Osteocyte (in vitro differentiated cells): ENCODE measurements around the gene PDE4B. TPM values are rescaled to one million over a fixed set of nuclear protein-coding genes. Genes with fewer than 3 reads are reported as not detected.

Source experiments
- DNase-seq: peaks from one replicate; pipeline ENCODE4 v3.0.0; 2021; ENCODE audit warnings: mixed read lengths; ENCODE audit not compliant: unreplicated experiment; ENCODE audit errors: extremely low spot score
- H3K27ac Mint-ChIP-seq: one replicate; pipeline ENCODE4 v1.8.0; 2021; ENCODE audit warnings: mild to moderate bottlenecking, mixed read lengths; ENCODE audit not compliant: unreplicated experiment
- H3K27me3 Mint-ChIP-seq: one replicate; pipeline ENCODE4 v1.8.0; 2021; ENCODE audit warnings: mixed read lengths; ENCODE audit not compliant: unreplicated experiment
- H3K36me3 Mint-ChIP-seq: one replicate; pipeline ENCODE4 v1.8.0; 2021; ENCODE audit warnings: mixed read lengths; ENCODE audit not compliant: unreplicated experiment
- H3K4me1 Mint-ChIP-seq: one replicate; pipeline ENCODE4 v1.8.0; 2021; ENCODE audit warnings: mixed read lengths; ENCODE audit not compliant: unreplicated experiment
- H3K4me3 Mint-ChIP-seq: one replicate; pipeline ENCODE4 v1.8.0; 2021; ENCODE audit warnings: mild to moderate bottlenecking, moderate library complexity, mixed read lengths; ENCODE audit not compliant: unreplicated experiment
- H3K9me3 Mint-ChIP-seq: one replicate; pipeline ENCODE4 v1.8.0; 2021; ENCODE audit warnings: mixed read lengths; ENCODE audit not compliant: unreplicated experiment
- total RNA-seq: library from RNA; stranded (reverse); gene quantifications from 2 replicates; pipeline ENCODE4 v1.2.1, GENCODE V29; 2021
- TF ChIP-seq, protein P1 (sequence below): fragments of 200-600 bp; sonication (generic); IDR thresholded peaks from 2 replicates; pipeline ENCODE4 v1.5.0; 2021; ENCODE audit warnings: antibody characterized with exemption, mild to moderate bottlenecking, moderate library complexity

The PDE4B gene
- total RNA-seq, 1 donor from 2014 or later, result 53.1 TPM

DNA sequence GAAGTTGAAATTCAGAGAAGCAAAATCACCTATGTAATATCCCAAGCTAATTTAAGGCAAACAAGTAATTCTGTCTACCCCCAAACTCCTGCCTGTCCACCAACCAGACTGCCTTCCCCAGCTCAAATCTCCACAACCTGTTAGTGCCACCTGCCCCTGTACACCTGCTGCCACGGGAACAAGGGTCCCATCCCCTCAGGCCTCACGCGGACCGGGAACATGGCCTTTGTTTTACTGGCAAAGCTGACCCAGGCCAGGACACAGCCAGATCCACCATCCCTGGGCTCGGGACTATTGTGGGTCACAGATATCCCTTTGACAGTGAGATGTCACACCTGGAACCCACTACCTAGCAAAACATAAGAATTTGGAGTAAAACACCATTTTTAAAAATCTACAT, 601.9 kb downstream of the PDE4B start:
- Mint-ChIP-seq H3K9me3 (peaks cover 2% of the 10 kb centered on the region), H3K36me3 (no peaks in the 10 kb centered on the region), H3K4me3 (no peak overlapping the region), H3K27ac (no peak overlapping the region), H3K27me3 (no peaks in the 10 kb centered on the region), H3K4me1 (peaks cover 6% of the 10 kb centered on the region)
- no peak for DNase-seq
- TF ChIP-seq, protein P1, sequence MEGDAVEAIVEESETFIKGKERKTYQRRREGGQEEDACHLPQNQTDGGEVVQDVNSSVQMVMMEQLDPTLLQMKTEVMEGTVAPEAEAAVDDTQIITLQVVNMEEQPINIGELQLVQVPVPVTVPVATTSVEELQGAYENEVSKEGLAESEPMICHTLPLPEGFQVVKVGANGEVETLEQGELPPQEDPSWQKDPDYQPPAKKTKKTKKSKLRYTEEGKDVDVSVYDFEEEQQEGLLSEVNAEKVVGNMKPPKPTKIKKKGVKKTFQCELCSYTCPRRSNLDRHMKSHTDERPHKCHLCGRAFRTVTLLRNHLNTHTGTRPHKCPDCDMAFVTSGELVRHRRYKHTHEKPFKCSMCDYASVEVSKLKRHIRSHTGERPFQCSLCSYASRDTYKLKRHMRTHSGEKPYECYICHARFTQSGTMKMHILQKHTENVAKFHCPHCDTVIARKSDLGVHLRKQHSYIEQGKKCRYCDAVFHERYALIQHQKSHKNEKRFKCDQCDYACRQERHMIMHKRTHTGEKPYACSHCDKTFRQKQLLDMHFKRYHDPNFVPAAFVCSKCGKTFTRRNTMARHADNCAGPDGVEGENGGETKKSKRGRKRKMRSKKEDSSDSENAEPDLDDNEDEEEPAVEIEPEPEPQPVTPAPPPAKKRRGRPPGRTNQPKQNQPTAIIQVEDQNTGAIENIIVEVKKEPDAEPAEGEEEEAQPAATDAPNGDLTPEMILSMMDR, result no peak

DNA sequence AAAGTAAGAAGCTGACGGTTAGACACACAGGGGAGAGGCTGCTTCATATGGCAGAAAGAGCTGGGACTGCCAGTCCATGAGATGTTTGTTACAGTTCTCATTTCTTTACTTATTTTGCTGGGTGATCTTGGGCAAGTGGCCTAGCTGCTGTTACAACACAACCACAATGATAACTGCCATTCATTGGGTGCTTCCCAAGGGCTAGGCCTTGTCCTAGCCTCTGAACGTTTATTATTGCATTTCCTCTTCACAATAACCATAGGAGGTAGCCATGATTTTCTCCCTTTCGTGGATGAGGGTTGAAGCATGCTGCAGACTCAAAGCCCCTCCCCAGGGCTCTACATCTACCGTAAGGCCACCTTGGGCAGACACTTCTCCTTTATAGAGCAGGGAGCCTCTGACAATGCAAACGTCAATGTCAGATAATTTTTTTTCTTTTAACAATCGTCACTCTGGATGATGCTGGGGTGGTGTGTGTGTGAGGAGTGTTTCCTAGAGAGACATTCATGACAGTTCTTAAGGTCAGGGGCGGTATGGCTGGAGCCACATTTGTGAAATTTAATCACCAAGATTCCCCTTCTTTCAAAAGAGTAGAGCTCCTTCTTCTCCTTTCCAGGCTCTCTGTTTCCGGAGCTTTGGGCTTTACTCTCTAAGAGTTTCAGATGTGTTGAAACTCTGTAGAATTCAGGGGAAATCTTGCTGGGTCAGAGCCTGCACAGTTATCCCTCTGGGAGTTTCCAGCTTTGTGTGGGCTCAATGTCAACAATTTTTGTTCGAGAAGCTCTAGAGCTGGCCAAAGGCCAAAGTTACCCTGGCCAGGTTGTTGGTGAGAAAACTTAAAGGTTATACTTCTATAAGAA, 602.7 kb downstream of the PDE4B start:
- Mint-ChIP-seq H3K36me3 (no peaks in the 10 kb centered on the region), H3K27ac (no peak overlapping the region), H3K4me3 (no peak overlapping the region), H3K9me3 (no peaks in the 10 kb centered on the region), H3K27me3 (no peaks in the 10 kb centered on the region), H3K4me1 (peaks cover 12% of the 10 kb centered on the region)
- DNase-seq, result no peak
- TF ChIP-seq, protein P1, result no peak

DNA sequence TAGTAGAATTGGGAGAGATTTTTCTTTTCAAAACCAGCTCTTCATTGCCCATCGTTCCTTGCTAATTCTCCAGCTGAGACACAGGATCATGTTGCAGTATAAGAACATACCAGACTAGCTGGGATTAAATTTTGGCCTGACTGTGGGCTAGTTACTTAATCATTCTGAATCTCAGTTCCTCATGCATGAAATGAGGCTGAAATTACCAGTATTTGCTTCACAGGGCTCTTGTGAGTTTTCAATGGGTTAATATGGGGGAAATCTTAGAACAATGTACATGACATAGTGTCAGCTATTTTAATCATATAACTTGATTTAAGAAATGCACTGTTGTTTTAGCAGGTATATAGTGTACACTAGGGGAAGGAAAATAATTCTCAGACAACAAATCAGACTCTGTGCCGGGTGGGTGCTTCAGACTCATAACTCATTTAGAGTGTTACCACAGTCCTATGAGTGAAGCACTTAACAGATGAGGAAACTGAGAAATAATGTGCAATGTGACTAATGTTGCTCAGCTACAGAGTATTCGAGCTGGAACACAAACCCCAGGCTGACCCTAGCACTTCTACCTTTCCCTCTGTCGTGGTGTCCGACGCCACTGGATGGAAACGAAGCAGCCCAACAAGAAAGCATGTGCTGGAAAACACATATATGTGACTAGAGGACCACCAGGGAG, 603.7 kb downstream of the PDE4B start:
- no peaks in the 10 kb centered on the region for H3K36me3 Mint-ChIP-seq
- H3K4me1 Mint-ChIP-seq, result peaks cover 12% of the 10 kb centered on the region
- no peak overlapping the region for H3K4me3 Mint-ChIP-seq
- H3K27ac Mint-ChIP-seq, result no peak overlapping the region
- TF ChIP-seq, protein P1, result no peak
- no peak for DNase-seq
- no peaks in the 10 kb centered on the region for H3K27me3 Mint-ChIP-seq
- H3K9me3 Mint-ChIP-seq, result no peaks in the 10 kb centered on the region

DNA sequence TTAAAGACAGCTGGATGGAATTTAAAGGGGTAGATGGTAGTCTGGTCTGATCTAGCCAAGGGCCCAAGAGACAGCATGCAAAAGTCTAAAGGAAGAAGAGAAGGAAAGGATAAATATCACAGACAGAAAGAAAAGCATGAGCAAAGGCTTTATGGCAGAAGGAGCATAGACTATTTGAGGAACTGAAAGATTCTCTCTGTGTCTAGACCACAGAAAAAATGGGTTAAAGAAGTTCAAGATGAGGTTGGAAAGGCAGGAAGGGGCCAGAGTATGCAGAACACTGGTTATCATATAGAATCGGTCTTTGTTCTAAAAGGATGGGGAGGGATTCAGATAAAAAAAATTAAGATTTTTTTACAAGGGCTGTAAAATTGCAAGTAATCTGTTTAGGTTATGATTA, 604.5 kb downstream of the PDE4B start:
- no peak for DNase-seq
- Mint-ChIP-seq H3K36me3 (no peaks in the 10 kb centered on the region), H3K27me3 (no peaks in the 10 kb centered on the region), H3K4me3 (no peak overlapping the region), H3K27ac (no peak overlapping the region), H3K9me3 (no peaks in the 10 kb centered on the region), H3K4me1 (peaks cover 21% of the 10 kb centered on the region)
- TF ChIP-seq, protein P1, result no peak

DNA sequence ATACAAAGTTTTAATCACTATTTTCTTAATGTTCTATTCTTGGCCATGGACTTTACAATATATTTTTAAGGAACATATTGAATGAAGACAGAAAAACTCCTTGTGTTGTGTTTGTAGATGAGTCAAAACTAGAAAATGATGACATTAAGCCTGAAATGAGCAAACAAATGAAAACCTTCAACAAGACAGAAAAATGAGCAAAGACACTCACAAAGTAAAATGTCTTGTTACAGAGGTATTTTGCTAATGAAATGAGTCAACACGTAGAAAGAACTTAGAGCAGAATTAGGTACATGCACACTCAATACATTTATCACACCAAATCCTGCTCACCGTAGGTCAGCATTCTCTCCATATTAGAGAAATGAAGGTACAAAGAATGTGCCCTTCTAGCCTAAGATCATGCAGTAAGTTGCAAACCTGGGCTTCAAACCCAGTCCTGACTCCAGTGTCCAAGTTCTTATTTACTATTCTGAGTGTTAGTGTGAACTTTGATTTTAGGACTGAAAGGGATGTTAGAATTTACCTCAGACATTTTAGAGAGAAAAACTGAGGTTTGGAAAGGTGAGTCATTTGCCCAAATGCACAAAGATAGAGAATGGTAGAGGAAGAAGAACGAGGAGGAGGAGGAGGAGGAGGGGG, 607.3 kb downstream of the PDE4B start:
- Mint-ChIP-seq H3K9me3 (no peaks in the 10 kb centered on the region), H3K4me1 (peaks cover 34% of the 10 kb centered on the region), H3K36me3 (no peaks in the 10 kb centered on the region), H3K27ac (no peak overlapping the region), H3K27me3 (no peaks in the 10 kb centered on the region), H3K4me3 (no peak overlapping the region)
- TF ChIP-seq, protein P1, result no peak
- no peak for DNase-seq
